ENCODE measurements around the gene NARS2.
"Not testable (repeated sequence)": the region's sequence is repeated elsewhere in the genome, so short reads cannot be mapped to it uniquely, and the experiment has no call there.

- TF ChIP-seq, protein P1, sequence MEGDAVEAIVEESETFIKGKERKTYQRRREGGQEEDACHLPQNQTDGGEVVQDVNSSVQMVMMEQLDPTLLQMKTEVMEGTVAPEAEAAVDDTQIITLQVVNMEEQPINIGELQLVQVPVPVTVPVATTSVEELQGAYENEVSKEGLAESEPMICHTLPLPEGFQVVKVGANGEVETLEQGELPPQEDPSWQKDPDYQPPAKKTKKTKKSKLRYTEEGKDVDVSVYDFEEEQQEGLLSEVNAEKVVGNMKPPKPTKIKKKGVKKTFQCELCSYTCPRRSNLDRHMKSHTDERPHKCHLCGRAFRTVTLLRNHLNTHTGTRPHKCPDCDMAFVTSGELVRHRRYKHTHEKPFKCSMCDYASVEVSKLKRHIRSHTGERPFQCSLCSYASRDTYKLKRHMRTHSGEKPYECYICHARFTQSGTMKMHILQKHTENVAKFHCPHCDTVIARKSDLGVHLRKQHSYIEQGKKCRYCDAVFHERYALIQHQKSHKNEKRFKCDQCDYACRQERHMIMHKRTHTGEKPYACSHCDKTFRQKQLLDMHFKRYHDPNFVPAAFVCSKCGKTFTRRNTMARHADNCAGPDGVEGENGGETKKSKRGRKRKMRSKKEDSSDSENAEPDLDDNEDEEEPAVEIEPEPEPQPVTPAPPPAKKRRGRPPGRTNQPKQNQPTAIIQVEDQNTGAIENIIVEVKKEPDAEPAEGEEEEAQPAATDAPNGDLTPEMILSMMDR (conservative IDR thresholded peaks at IDR 0.05): not testable (repeated sequence)
- TF ChIP-seq ZFX (IDR thresholded peaks at IDR 0.05): not testable (repeated sequence)
These were observed 61.6 kb downstream of the NARS2 start for GRCh38 chr11:78513085-78513484.

Measured in C4-2B (cell line).